Neural progenitor cell (in vitro differentiated cells): ENCODE results near the gene LYPLA2. TPM values are rescaled to one million over a fixed set of nuclear protein-coding genes. Genes with fewer than 3 reads are reported as not detected.

Experiments used
- DNase-seq: peaks from one replicate; pipeline ENCODE4 v3.0.0-alpha.2; 2016; ENCODE audit warnings: low spot score
- H2AFZ ChIP-seq: fragments of 200-600 bp; sonication (generic); replicated peaks from 2 replicates; pipeline ENCODE4 v1.6.1; 2016; ENCODE audit warnings: antibody characterized with exemption
- H3F3A ChIP-seq: fragments of 200-600 bp; sonication (generic); 2 replicates; pipeline ENCODE4 v1.6.1; 2016; ENCODE audit warnings: antibody characterized with exemption, low read depth
- H3K27ac ChIP-seq: fragments of 200-600 bp; sonication (generic); 2 replicates; pipeline ENCODE4 v1.5.1; 2016; ENCODE audit warnings: mild to moderate bottlenecking
- H3K27me3 ChIP-seq: fragments of 200-600 bp; sonication (generic); 2 replicates; pipeline ENCODE4 v1.6.1; 2016; ENCODE audit warnings: mild to moderate bottlenecking, moderate library complexity
- H3K36me3 ChIP-seq: fragments of 200-600 bp; sonication (generic); 2 replicates; pipeline ENCODE4 v1.5.1; 2016
- H3K4me1 ChIP-seq: fragments of 200-600 bp; sonication (generic); 2 replicates; pipeline ENCODE4 v1.6.1; 2016; ENCODE audit warnings: mixed run types
- H3K4me2 ChIP-seq: fragments of 200-600 bp; sonication (generic); 2 replicates; pipeline ENCODE4 v1.6.1; 2016
- H3K4me3 ChIP-seq: fragments of 200-600 bp; sonication (generic); 2 replicates; pipeline ENCODE4 v1.5.1; 2016
- H3K79me2 ChIP-seq: fragments of 200-600 bp; sonication (generic); 2 replicates; pipeline ENCODE4 v1.6.1; 2016; ENCODE audit warnings: low read depth
- H3K9ac ChIP-seq: fragments of 200-600 bp; sonication (generic); 2 replicates; pipeline ENCODE4 v1.6.1; 2016
- H3K9me3 ChIP-seq: fragments of 200-600 bp; sonication (generic); 2 replicates; pipeline ENCODE4 v1.5.1; 2016; ENCODE audit warnings: low read depth
- H4K20me1 ChIP-seq: fragments of 200-600 bp; sonication (generic); 2 replicates; pipeline ENCODE4 v1.6.1; 2016; ENCODE audit warnings: low read depth
- H3K27ac Mint-ChIP-seq: 3 replicates; pipeline ENCODE4 v1.8.0; 2021; ENCODE audit warnings: mixed read lengths
- H3K27me3 Mint-ChIP-seq: 2 replicates; pipeline ENCODE4 v1.8.0; 2022; ENCODE audit warnings: low read depth, mild to moderate bottlenecking, inconsistent platforms, moderate library complexity, mixed read lengths; ENCODE audit not compliant: insufficient read depth
- H3K36me3 Mint-ChIP-seq: 3 replicates; pipeline ENCODE4 v1.8.0; 2021; ENCODE audit warnings: mixed read lengths
- H3K4me1 Mint-ChIP-seq: 3 replicates; pipeline ENCODE4 v1.8.0; 2021; ENCODE audit warnings: mixed read lengths
- H3K4me3 Mint-ChIP-seq: 3 replicates; pipeline ENCODE4 v1.8.0; 2021; ENCODE audit warnings: mild to moderate bottlenecking, moderate library complexity, mixed read lengths
- H3K9me3 Mint-ChIP-seq: 3 replicates; pipeline ENCODE4 v1.8.0; 2020; ENCODE audit warnings: mixed read lengths
- CTCF ChIP-seq: fragments of 200-600 bp; sonication (generic); IDR thresholded peaks from 2 replicates; pipeline ENCODE4 v1.5.1; 2017; ENCODE audit warnings: antibody characterized with exemption, mild to moderate bottlenecking
- EZH2 ChIP-seq: fragments of 200-600 bp; sonication (generic); IDR thresholded peaks from 2 replicates; pipeline ENCODE4 v1.6.1; 2017; ENCODE audit warnings: antibody characterized with exemption, mild to moderate bottlenecking, moderate library complexity
- EZH2phosphoT487 ChIP-seq: fragments of 200-600 bp; sonication (generic); IDR thresholded peaks from 2 replicates; pipeline ENCODE4 v1.6.1; 2017; ENCODE audit warnings: antibody characterized with exemption
- total RNA-seq: library from RNA; depleted of rRNA; stranded (reverse); fragments of >200 nt; gene quantifications from 2 replicates; pipeline ENCODE4 v1.2.3, GENCODE V29; 2015; ENCODE audit warnings: low replicate concordance

LYPLA2 gene
- total RNA-seq, 1 donor from 2014 or later = 41.8 TPM

DNA sequence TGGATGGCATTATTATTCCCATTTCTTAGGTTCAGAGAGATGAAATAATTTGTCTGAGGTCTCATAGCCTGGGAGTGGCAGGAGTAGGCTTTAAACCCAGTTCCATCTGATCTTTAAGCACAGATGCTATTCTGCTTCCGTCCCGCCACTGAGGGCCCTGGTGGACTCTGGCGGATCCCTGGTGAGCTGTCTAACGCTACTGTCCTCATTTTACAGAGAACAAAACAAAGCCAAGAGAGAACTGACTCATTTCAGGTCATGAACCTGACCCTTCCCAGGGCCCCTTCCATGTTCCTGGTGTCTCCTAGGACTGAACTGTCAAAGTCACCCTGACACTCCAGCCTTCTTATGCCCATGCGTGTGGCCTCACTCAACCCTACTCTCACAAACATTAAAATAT lies 12.7 kb downstream of the LYPLA2 start:
- Histone ChIP-seq H3K9ac (no peak overlapping the region), H4K20me1 (peaks cover 11% of the 10 kb centered on the region), H3K9me3 (no peaks in the 10 kb centered on the region), H3K79me2 (no peaks in the 10 kb centered on the region), H3K4me1 (peaks cover 8% of the 10 kb centered on the region), H3K27ac (no peak overlapping the region), H3K36me3 (no peaks in the 10 kb centered on the region), H3F3A (peaks cover 29% of the 10 kb centered on the region), H2AFZ (no peak overlapping the region), H3K27me3 (peaks cover 16% of the 10 kb centered on the region), H3K4me2 (no peak overlapping the region), H3K4me3 (no peak overlapping the region)
- H3K27ac Mint-ChIP-seq = no peak overlapping the region
- H3K4me3 Mint-ChIP-seq = no peak overlapping the region
- DNase-seq = no peak
- TF ChIP-seq CTCF = no peak
- TF ChIP-seq EZH2phosphoT487 = no peak
- no peak for TF ChIP-seq EZH2
- H3K4me1 Mint-ChIP-seq = peaks cover 9% of the 10 kb centered on the region
- no peaks in the 10 kb centered on the region for H3K9me3 Mint-ChIP-seq
- peaks cover 6% of the 10 kb centered on the region for H3K27me3 Mint-ChIP-seq
- H3K36me3 Mint-ChIP-seq = peaks cover 5% of the 10 kb centered on the region

DNA sequence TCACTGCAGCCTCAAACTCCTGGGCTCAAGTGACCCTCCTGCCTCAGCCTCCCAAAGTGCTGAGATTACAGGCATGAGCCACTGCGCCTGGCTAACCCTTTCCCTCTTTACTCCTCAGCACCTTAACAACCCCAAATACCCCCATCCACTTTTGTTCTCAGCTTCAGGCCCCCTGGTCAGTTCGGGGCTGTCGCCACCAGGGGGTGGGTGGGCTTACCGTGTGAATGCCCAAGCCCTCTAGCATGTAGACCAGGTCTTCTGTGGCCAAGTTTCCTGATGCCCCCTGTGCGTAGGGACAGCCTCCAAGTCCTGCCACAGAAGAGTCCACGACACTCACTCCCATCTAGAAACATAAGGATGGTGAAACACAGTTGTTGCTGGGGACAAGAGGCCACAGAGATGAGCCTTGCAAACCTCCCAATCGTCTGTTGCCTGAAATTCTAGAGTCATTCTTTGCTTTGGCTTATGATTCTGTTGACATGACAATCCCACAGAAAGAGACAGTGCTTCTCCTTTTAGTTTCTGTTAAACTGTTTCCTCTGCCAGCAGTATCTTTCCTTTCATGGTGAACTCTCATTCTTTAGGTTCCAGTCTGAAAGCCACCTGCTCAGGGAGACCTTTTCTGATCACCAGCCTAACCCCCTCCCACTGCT lies 13.4 kb downstream of the LYPLA2 start:
- peaks cover 4% of the 10 kb centered on the region for H3K4me1 ChIP-seq
- peaks cover 16% of the 10 kb centered on the region for H3K27me3 ChIP-seq
- no peak overlapping the region for H3K9ac ChIP-seq
- no peak overlapping the region for H3K4me2 ChIP-seq
- H3K4me1 Mint-ChIP-seq = peaks cover 9% of the 10 kb centered on the region
- TF ChIP-seq EZH2phosphoT487 (no peak), EZH2 (no peak), CTCF (no peak)
- peaks cover 8% of the 10 kb centered on the region for H3K27me3 Mint-ChIP-seq
- H3K36me3 ChIP-seq = no peaks in the 10 kb centered on the region
- no peak overlapping the region for H3K4me3 ChIP-seq
- no peaks in the 10 kb centered on the region for H3K79me2 ChIP-seq
- peaks cover 5% of the 10 kb centered on the region for H4K20me1 ChIP-seq
- no peaks in the 10 kb centered on the region for H3K9me3 ChIP-seq
- H2AFZ ChIP-seq = no peak overlapping the region
- no peak overlapping the region for H3K4me3 Mint-ChIP-seq
- H3K36me3 Mint-ChIP-seq = peaks cover 5% of the 10 kb centered on the region
- H3K9me3 Mint-ChIP-seq = no peaks in the 10 kb centered on the region
- no peak overlapping the region for H3K27ac ChIP-seq
- H3F3A ChIP-seq = peaks cover 23% of the 10 kb centered on the region
- DNase-seq = no peak
- H3K27ac Mint-ChIP-seq = no peak overlapping the region

DNA sequence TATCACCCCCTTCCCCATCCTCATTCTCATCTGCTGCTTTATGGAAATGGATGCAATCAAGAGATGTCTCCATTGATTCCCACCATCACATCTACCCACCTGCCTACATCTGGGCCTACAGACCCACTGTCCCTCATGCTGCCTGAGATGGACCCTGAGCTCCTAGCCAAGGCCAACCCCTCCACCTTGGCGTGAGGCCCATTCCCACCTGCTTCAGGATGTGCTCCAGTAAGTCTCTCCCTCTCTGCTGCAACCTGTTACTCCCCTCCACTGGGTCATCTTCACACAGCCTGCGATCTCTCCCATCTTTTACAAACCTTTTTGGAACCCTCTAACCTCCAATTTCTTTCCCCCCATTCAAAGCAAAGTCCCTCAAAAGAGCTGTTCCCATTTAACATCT lies 14.1 kb downstream of the LYPLA2 start:
- H3K36me3 Mint-ChIP-seq = peaks cover 5% of the 10 kb centered on the region
- H3K4me1 Mint-ChIP-seq = peaks cover 6% of the 10 kb centered on the region
- H3K27me3 Mint-ChIP-seq = peaks cover 6% of the 10 kb centered on the region
- Histone ChIP-seq H3K79me2 (no peaks in the 10 kb centered on the region), H3K4me3 (no peak overlapping the region), H3K9me3 (no peaks in the 10 kb centered on the region), H4K20me1 (no peaks in the 10 kb centered on the region), H3K36me3 (no peaks in the 10 kb centered on the region), H2AFZ (no peak overlapping the region), H3K4me1 (no peaks in the 10 kb centered on the region), H3F3A (peaks cover 22% of the 10 kb centered on the region), H3K27me3 (peaks cover 16% of the 10 kb centered on the region), H3K4me2 (no peak overlapping the region), H3K9ac (no peak overlapping the region), H3K27ac (no peak overlapping the region)
- no peaks in the 10 kb centered on the region for H3K9me3 Mint-ChIP-seq
- no peak overlapping the region for H3K27ac Mint-ChIP-seq
- no peak for DNase-seq
- H3K4me3 Mint-ChIP-seq = no peak overlapping the region
- TF ChIP-seq CTCF = no peak
- TF ChIP-seq EZH2 = no peak
- TF ChIP-seq EZH2phosphoT487 = no peak
